Fibroblast of skin of left quadriceps (primary cell): Measurements from ENCODE around the gene CADM4.
"Not testable (repeated sequence)": the region's sequence is repeated elsewhere in the genome, so short reads cannot be mapped to it uniquely, and the experiment has no call there.

Experiments
- DNase-seq, 2 experiments: peaks; one replicate each; pipeline ENCODE4 v3.0.0-alpha.2; 2013; ENCODE audit warnings: low read depth in 2 of 2

Gene CADM4

DNA sequence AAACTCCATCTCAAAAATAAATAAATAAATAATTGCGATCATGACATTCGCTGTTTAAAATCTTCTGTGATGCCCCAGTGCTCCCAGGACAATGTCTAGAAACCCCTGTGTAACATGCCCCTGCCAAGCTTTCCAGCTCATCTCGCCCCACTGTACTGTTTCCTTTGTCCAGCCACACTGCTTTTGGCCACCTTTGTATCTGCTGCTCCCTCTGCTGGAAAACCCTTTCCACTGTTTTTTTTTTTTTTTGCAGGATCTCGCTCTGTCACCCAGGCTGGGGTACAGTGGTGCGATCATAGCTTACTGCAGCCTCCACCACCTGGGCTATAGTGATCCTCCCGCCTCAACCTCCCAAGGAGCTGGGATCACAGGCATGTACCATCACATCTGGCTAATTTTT is 22.8 kb upstream of the CADM4 start:
- no peak for DNase-seq

DNA sequence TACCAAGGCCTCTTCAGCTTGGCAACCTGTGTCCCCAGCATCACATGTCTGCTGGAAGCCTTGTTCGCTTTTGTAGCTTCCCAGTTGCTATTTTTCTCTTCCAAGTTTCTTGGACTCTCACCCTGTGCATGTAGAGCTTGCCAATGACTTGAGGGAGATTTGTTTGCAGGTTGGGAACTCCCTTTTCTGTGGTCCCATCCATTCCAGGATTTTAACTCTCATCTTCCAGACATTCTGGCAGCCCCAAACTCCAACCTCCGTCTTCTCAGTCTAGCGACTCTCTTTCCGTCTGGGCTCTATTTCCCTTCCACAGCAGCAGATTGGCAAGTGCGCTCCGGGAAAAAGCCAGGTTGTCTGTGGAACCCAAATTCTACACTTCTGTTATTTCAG is 21.3 kb upstream of the CADM4 start:
- DNase-seq, result no peak

DNA sequence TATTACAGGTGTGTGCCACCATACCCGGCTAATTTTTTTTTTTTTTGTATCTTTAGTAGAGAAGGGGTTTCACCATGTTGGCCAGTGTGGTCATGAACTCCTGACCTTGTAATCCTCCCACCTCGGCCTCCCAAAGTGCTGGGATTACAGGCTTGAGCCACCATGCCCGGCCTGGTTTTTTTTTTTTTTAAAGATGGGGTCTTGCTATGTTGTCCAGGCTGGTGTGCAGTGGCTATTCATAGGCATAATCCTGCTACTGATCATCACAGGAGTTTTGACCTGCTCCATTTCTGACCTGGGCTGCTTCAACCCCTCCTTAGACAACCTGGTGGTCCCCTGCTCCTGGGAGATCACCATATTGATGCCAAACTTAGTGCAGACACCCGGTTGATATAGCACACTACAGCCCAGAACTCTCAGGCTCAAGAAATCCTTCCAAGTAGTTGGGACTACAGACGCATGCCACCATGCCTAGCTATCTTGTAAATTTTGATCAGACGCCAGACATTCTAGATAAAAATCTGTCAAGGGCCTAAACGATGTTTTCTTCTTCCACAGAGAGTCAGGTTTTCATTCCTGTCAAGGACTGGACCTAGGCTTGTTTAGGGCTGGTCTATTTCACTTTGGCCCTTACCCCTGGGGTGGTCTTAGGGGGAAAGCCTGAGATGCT is 20.8 kb upstream of the CADM4 start:
- DNase-seq, result no peak

DNA sequence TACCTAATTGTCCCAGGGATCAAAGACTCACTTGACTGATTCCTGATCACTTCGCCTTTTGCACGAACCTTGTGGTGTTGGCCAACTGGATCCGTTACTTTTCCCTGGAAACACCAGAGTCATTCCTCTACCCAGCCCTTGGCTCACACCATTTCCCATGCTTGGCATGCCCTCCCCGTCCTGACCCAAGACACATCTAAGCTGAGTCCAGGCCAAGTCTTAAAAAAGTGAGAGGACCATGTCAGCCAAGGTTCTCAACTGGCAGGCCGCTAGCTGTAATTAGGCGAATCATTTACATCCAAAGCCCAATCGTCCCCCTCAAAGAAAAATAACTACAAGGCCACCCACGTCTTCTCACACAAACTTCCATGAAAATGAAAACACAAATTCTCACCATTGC is 18.8 kb upstream of the CADM4 start:
- no peak for DNase-seq

DNA sequence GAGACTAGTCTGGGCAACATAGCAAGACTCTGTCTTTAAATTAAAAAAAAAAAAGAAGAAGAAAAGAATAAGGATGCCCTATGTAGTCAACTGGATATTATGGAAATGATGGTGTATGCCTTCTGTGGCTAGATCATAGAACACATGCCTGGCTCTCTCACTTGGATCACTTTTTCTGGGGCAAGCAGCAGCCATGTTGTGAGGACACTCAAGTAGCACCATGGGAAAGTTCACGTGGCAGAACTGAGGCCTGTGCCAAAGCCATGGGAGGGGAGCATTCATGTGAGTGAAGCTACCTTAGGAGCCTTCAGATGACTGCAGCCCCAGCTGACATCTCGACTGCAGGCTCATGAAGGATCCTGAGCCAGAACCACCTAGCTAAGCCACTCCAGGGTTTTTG is 18.4 kb upstream of the CADM4 start:
- no peak for DNase-seq

DNA sequence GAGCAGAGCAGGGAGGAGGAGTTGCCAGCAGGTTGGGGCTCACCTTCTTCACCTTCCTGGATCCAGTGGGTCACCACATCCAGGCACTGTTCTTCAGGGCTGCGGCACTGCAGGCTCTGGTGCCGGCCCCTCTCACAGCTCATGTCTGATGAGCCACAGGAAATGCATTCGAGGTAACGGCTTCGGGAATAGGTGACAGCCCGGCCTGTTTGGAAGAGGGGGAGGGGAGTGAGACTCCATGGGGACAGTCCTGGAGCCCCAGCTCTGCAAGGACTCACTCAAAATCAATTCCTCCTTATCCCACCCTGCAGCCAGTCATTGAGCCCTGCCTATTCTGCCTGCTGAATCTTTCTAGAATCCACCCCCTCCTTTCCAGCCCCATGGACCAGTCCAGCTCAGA is 16.8 kb upstream of the CADM4 start:
- no peak for DNase-seq

DNA sequence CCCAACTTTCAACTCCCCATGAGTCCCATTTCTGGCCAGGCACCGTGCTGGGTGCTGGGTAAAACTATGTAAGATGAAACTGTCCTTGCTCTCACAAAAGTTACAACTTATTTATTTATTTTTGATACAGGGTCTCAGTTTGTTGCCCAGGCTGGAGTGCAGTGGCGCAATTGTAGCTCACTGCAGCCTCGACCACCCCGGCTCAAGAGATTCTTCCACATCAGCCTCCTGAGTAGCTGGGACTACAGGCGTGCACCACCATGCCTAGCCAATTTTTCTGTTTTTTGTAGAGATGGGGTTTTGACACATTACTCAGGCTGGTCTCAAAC is 12.9 kb upstream of the CADM4 start:
- no peak for DNase-seq

DNA sequence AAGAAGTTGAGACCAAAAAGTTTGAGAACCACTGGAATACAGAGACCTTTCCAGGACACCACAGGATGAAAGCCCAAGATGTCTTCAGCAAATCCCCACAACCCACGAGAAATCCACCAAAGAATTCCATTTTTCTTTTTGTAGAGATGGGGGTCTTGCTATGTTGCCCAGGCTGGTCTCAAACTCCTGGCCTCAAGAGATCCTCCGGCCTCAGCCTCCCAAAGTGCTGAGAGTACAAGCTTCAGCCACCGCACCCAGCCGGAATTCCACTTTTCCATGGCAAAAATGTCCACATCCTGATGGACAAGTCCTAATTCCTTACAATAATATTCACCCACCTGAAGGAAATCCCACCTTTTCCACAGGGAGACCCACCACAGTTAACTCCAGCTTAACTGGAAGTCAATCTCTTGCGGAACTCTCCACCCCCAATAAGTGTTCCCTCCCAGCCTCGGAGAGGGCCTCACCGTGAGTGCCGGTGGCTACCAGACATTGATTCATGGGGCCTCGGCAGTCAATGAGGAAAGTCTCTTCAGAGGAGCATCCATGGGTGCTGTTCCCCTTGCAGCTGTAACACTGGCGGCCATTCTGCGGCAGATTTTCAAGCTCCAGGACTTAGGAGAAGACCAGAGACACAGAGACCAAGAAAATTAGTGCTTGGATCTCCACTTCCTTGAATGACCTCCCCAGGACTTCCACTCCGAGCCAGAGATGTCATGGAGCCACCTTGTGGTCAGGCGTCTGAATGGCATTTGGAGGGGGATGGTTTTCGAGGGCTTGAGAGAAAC is 12.3 kb upstream of the CADM4 start:
- DNase-seq, result no peak

DNA sequence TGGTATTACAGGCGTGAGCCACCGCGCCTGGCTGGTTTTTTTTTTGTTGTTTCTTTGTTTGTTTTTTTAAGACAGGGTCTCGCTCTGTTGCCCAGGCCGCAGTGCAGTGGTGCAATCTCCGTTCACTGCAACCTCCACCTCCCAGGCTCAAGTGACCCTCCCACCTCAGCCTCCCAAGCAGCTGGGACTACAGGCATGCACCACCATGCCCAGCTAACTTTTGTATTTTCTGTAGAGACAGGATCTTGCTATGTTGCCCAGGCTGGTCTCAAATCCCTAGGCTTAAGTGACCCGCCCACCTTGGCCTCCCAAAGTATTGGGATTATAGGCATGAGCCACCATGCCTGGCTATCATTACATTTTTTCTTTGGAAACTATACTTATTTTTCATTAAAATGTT is 10.6 kb upstream of the CADM4 start:
- DNase-seq, result not testable (repeated sequence)

DNA sequence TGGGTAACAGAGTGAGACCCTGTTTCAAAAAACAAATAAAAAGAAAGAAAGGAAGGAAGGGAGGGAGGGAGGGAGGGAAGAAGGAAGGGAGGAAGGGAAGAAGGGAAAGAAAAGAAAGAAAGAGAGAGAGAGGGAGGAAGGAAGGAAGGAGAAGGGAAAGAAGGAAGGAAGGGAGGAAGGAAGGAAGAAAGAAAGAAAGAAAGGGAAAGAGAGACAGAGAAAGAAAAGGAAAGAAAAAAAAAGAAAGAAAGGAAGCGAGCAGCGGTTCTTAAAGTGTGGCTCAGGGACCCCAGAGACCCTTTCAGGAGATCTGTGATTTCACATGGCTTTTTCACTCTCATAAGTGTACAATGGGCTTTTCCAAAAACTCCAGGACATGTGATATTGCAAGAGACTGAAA is 9.9 kb upstream of the CADM4 start:
- DNase-seq, result no peak

DNA sequence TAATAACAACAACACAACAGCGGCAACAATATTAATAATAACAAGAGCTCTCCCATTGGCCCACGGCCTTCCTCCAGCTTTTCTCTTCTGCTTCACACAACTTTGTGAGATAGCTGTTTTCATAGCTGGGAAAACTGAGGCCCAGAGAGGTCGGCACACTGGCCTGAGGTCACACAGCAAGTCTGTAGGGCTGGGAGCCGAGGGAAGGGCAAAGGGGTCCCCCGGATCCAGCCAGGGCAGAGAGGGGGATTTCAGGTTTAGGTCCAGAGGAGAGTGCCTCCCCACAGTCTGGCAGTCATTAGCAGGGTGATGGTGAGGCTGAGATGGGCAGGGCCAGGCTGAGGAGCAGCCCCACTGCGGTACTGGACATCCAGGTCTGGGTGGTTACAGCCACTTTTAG is 9.0 kb upstream of the CADM4 start:
- DNase-seq, result no peak

DNA sequence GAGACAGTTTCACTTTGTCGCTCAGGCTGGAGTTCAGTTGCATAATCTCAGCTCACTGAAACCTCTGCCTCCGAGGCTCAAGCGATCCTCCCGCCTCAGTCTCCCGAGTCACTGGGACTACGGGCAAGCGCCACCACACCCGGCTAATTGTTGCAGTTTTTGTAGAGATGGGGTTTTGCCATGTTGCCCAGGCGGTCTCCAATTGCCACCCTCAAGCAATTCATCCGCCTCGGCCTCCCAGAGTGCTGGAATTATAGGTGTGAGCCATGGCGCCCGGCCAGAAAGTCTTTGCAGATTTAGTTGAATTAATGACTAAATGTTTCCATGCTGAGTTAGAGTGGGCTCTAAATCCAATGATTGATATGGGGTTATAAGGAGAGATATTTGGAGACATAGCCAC is 4.5 kb upstream of the CADM4 start:
- no peak for DNase-seq

DNA sequence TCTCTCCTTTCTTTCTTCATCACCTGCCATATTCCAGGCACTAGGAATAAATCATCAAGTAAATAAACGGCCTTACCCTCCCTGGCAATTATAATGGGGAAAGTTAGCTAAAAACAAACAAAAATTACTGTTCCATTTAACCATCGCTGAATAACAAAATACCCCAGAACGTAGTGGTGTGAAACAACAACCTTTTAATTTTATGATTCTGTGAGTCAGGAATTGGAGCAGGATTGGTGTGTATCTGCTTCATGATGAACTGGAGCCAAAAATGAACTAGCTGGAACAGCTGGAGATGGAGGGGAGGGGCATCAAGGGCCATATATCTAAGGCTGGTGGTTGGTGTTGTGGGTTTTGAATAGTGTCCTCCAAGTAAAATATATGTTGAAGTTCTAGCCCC is 3.7 kb upstream of the CADM4 start:
- DNase-seq, result no peak

DNA sequence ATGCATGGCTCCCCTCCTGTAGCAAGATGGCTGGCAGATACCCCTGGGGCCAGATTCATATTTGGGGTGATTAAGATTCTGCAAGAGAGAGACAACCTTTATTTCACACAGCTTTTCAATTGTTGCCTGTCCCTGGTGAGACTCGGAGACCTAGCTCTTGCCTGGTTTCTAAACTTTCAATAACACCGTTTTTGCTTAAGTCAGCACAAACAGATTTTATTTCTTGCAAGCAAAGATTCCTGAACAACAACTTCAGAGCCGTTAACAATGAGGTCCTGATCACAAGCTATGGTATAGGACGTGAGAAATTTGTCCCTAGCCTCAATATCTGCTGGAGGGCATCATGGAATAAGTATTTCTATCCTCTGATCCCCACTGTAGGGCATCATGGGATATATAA is 2.9 kb upstream of the CADM4 start:
- no peak for DNase-seq

DNA sequence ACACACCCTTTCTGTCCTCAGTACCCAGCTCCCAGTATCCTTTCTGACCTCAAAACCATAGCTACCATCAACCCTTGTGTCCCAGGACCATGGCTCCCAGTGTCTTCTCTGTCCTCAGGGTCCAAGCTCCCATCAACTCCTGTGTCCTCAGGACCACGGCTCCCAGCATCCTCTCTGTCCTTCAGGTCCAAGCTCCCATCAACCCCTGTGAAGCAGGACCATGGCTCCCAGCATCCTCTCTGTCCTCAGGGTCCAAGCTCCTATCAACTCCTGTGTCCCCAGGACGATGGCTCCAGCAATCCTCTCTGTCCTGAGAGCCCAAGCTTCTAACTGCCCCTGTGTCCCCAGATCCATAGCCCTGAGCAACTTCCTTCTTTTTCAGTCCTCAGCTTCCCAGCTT is 1.7 kb upstream of the CADM4 start:
- no peak for DNase-seq

DNA sequence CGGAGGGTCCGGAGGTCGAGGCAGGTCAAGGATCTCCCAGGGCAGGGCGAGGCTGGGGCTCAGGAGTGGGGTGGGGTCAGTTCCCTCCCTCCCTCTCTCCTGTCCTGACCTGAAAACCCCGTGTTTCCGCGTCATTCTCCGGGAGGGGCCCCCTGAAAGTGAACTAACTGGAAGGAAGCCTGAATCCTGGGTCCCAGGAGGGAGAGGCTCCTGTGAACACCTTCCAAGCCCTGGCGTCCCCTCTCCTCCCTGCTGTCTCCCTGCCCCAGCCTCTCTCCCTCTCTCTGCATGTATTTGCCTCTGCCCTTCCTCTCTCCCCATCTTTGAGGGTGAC is 741 bp upstream of the CADM4 start:
- DNase-seq, result no peak

DNA sequence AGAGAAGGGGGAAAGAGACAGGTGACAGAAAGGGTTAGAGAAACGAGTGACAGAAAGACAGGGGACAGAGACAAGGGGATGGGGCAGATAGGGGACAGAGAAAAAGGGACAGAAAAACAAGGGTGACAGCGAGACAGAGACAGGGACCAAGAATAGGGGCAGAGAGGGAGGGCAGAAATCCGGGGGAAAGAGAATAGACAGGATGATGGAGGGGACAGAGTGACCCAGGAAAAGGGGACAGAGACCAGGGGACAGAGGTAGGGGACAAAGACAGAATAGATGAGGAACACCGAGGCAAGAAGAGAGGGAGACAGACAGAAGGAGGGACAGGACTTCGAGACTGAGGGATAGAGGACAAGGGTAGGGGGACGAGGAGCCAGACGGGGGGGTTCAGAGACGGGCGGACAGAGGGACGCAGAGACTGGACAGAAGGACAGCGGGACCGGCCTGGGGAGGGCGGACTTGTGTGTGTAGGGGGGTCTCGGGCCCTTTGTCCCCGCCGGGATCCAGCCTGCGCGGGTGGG is 593 bp downstream of the CADM4 start:
- DNase-seq, result no peak

DNA sequence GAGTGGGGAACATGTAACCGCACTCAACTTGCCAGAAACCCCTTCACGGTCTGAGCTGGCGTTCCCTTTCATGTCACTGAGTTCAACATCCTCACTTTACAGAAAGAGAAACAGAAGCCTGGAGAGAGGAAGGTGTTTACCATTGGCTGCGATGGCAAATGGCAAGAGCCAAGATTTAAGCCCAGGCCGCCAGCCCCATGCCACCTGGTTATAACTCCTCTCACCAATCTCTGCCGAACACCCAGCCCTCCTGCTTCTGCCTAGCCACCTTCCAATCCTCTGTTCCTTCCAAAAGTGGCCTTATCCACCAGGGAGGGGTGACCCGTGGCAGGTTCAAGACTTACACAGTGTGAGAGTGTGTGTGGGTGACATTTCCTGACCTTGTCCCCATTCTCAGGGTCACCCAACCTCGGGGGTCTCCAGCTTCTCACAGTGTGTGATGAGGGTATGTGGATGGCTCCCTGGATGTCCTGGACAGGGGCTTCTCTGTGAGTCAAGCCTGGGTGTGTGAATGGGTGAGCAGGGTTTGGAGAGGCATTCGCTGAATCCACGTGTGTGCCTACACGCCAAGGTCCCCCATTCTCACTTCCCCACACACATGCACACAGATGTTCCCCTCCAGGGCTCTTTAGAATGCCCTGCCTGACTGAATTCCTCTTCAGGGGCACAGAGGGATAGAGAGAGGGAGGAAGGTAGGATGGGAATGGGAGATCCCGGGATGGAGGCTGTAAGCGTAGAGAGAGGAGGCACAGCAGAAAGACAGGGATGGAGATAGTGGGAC is 1.2 kb downstream of the CADM4 start:
- no peak for DNase-seq

DNA sequence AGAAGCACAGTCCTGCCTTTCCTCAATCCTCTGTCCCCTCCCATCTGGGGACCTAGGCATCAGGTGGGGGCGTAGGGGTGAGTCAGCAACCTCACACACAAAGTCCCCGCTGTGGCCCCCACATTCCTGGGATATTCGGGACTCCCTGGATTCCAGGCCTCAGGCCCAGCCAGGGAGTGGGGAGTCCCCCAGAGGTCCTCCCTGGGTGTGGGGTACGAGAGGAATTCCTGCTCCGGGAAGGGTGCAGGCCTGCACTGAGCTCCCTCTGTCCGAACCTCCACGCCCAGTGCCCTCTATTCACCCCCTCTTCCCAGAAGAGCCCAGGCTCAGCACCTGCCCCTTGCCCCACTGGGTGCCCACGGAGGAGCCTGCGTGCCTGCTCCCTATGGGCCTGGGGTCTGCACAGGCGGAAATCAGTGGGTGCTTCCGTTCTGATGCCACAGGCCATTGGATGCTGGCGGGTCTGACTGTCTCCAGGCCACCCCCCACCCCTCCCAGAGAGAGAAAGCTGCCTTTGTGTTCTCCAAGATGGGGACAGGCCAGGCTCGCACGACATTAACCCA is 3.4 kb downstream of the CADM4 start:
- no peak for DNase-seq

DNA sequence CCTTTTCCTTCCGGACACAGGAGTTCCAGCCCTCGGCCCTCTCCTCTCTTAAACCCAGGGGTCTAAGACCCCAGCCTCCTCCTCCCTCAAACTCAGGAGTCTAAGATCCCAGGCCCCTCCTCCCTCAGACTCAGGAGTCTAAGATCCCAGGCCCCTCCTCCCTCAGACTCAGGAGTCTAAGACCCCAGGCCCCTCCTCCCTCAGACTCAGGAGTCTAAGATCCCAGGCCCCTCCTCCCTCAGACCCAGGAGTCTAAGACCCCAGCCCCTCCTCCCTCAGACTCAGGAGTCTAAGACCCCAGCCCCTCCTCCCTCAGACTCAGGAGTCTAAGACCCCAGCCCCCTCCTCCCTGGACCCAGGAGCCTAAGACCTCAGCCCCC is 4.1 kb downstream of the CADM4 start:
- not testable (repeated sequence) for DNase-seq

DNA sequence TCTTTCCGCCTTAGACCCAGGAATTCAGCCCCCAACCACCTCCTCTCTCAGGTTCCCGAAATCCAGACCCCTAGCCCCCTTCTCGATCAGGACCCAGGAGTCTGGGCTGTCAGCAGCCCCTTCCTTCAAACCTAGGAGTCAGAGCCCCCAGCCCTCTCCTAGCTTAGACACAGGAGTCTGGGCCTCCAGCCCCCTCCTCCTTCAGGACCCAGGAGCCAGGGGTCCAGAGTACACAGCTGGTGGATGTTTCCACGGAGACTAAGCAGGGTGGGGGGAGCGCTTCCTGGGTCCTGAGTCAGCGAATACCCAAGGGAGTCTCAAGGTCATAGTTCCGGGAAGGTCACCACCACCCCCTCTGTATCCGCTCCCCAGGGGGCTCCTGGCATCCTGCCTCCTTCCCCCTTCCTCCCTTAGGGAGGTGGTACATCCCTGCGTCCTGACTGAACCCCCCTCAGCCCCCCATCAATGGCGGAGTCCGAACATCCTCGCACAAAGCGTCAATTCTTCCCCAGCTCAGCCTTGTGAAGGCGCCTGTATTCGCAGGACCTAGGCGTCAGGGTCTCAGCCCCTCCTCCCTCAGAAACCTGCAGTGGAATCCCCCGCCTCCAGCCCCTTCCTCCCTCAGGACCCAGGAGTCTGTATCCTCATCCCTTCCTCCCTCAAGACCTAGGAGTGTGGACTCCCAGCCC is 4.6 kb downstream of the CADM4 start:
- DNase-seq, result no peak

DNA sequence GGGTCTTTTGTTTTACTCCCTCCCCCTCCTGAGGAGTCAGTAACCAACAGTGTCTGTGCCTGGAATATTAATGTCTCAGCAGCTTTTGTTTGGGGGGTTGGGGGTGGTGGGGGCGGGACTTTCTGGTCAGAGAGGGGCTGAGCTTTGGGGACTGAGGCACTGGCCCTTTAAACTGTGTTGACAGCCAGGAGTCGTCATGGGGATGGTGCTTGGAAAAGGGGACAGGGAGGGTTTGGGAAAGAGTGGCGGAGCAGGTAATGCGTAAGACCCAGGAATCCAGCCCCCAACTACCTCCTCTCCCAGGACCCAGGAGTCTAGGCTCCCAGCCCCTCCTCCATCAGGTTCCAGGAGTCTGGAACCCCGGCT is 5.2 kb downstream of the CADM4 start:
- DNase-seq, result no peak
